ENCODE results near the gene COMT. TPM values are rescaled to one million over a fixed set of nuclear protein-coding genes. Genes with fewer than 3 reads are reported as not detected.

The COMT gene
- total and polyA plus RNA-seq, 2 experiments from 2014 or later, result 29.6 to 29.8 TPM

GRCh38 chr22:19897726-19898125, 43.8 kb upstream of the COMT start (continued):
- no peak for TF ChIP-seq REST (IDR thresholded peaks at IDR 0.05; ENCODE audit: unreplicated experiment)
- TF ChIP-seq JUNB (IDR thresholded peaks at IDR 0.05; ENCODE audit: unreplicated experiment), result no peak
- TF ChIP-seq, protein P1, sequence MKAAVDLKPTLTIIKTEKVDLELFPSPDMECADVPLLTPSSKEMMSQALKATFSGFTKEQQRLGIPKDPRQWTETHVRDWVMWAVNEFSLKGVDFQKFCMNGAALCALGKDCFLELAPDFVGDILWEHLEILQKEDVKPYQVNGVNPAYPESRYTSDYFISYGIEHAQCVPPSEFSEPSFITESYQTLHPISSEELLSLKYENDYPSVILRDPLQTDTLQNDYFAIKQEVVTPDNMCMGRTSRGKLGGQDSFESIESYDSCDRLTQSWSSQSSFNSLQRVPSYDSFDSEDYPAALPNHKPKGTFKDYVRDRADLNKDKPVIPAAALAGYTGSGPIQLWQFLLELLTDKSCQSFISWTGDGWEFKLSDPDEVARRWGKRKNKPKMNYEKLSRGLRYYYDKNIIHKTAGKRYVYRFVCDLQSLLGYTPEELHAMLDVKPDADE (IDR thresholded peaks at IDR 0.05), result no peak
- TF ChIP-seq NANOG (IDR thresholded peaks at IDR 0.05; ENCODE audit: borderline replicate concordance), result no peak

- Mint-ChIP-seq H3K9me3 (no peaks in the 10 kb centered on the region), H3K36me3 (ENCODE audit: low read depth) (no peaks in the 10 kb centered on the region), H3K27ac (no peak overlapping the region), H3K4me1 (peaks cover 11% of the 10 kb centered on the region), H3K4me3 (no peak overlapping the region), H3K27me3 (ENCODE audit: insufficient read depth, low read depth, poor library complexity) (peaks cover 5% of the 10 kb centered on the region)
- no peak for DNase-seq (ENCODE audit: low spot score)
- ATAC-seq, result no peak
- Histone ChIP-seq H3F3A (replicated peaks; ENCODE audit: low read depth) (0 out of 2 replicates have a peak, but pooled peaks cover 2% of the 10 kb centered on the region), H3K4me3 (no peak overlapping the region), H3K36me3 (ENCODE audit: insufficient read depth) (no peaks in the 10 kb centered on the region), H3K9me2 (ENCODE audit: insufficient read depth) (no peaks in the 10 kb centered on the region), H4K20me1 (replicated peaks; ENCODE audit: insufficient read depth) (no peaks in the 10 kb centered on the region), H3K79me2 (replicated peaks; ENCODE audit: insufficient read depth) (no peaks in the 10 kb centered on the region), H3K4me2 (no peak overlapping the region), H3K27ac (ENCODE audit: low read depth) (no peak overlapping the region), H3K4me1 (ENCODE audit: insufficient read depth) (no peaks in the 10 kb centered on the region; the same call in 1 of the 2 replicates), H2AFZ (no peak overlapping the region), H3K27me3 (ENCODE audit: insufficient read depth) (no peaks in the 10 kb centered on the region)
- TF ChIP-seq, protein P1 (IDR thresholded peaks at IDR 0.05), result no peak
- TF ChIP-seq STAT1 (IDR thresholded peaks at IDR 0.05; ENCODE audit: unreplicated experiment), result no peak
- TF ChIP-seq EZH2phosphoT487 (IDR thresholded peaks at IDR 0.05; ENCODE audit: unreplicated experiment), result no peak
- no peak for TF ChIP-seq CREB1 (CRISPR knock-in tag; IDR thresholded peaks at IDR 0.05; ENCODE audit: low read depth)
- no peak for TF ChIP-seq ZNF114 (CRISPR knock-in tag; IDR thresholded peaks at IDR 0.05)
- no peak for TF ChIP-seq ZNF331 (CRISPR knock-in tag; IDR thresholded peaks at IDR 0.05; ENCODE audit: low read depth)
- TF ChIP-seq POLR2AphosphoS5 (IDR thresholded peaks at IDR 0.05; ENCODE audit: low read depth), result no peak
- no peak for TF ChIP-seq JUNB (IDR thresholded peaks at IDR 0.05; ENCODE audit: unreplicated experiment)
- TF ChIP-seq NANOG (IDR thresholded peaks at IDR 0.05; ENCODE audit: borderline replicate concordance), result no peak
- TF ChIP-seq REST (IDR thresholded peaks at IDR 0.05; ENCODE audit: unreplicated experiment), result no peak
These were observed 43.4 kb upstream of the COMT start for GRCh38 chr22:19898145-19898544.

All from GM23338 (cell line).